Spleen (tissue), 11 donors: ENCODE data around the gene TEK. TPM values are rescaled to one million over a fixed set of nuclear protein-coding genes. Genes with fewer than 3 reads are reported as not detected.

ENCODE experiments used
- DNase-seq: peaks from one replicate; pipeline ENCODE4 v3.0.0-alpha.2; 2020
- H3K27ac ChIP-seq, 8 donors: fragments of 200-600 bp; sonication (generic) in 7 of 8; 1 replicate in 4 of 8; 2 replicates in 4 of 8; pipeline versions ENCODE4 v1.5.0 to v1.8.0; 2016 to 2021; ENCODE audit warnings: inconsistent platforms in 4 of 8, mild to moderate bottlenecking in 4 of 8, moderate library complexity in 1 of 8
- H3K27me3 ChIP-seq, 7 donors: fragments of 200-600 bp; sonication (generic) in 6 of 7; replicated peaks in 1 of 7; 1 replicate in 4 of 7; 2 replicates in 3 of 7; pipeline versions ENCODE4 v1.5.0 to v1.8.0; 2016 to 2021; ENCODE audit warnings: inconsistent platforms in 3 of 7, mild to moderate bottlenecking in 1 of 7
- H3K36me3 ChIP-seq, 6 donors: fragments of 200-600 bp; sonication (generic) in 5 of 6; 1 replicate in 4 of 6; 2 replicates in 2 of 6; pipeline versions ENCODE4 v1.5.0 to v1.8.0; 2016 to 2021; ENCODE audit warnings: inconsistent platforms in 2 of 6
- H3K4me1 ChIP-seq, 6 donors: fragments of 200-600 bp; sonication (generic) in 5 of 6; 1 replicate in 3 of 6; 2 replicates in 3 of 6; pipeline versions ENCODE4 v1.5.0 to v1.8.0; 2016 to 2021; ENCODE audit warnings: inconsistent platforms in 3 of 6
- H3K4me3 ChIP-seq, 8 donors: fragments of 200-600 bp; sonication (generic) in 7 of 8; 1 replicate in 4 of 8; 2 replicates in 4 of 8; pipeline versions ENCODE4 v1.5.0 to v1.8.0; 2016 to 2021; ENCODE audit warnings: inconsistent platforms in 4 of 8, mild to moderate bottlenecking in 4 of 8, moderate library complexity in 2 of 8
- H3K9me3 ChIP-seq, 8 donors: fragments of 200-600 bp; sonication (generic) in 7 of 8; 1 replicate in 4 of 8; 2 replicates in 4 of 8; pipeline versions ENCODE4 v1.5.0 to v1.8.0; 2016 to 2021; ENCODE audit warnings: inconsistent platforms in 4 of 8
- CTCF ChIP-seq, 11 experiments: fragments of 200-600 bp in 7 of 11; fragments of 450-650 bp in 4 of 11; sonication (generic) in 4 of 11; IDR thresholded peaks in 8 of 11; conservative IDR thresholded peaks in 3 of 11; 1 replicate in 7 of 11; 2 replicates in 4 of 11; pipeline versions ENCODE4 v1.4.0 to v1.8.0; 2016 to 2021; ENCODE audit warnings: antibody characterized with exemption in 11 of 11, inconsistent platforms in 4 of 11, mild to moderate bottlenecking in 1 of 11
- POLR2A ChIP-seq, 3 donors: fragments of 450-650 bp; IDR thresholded peaks; one replicate each; pipeline ENCODE4 v1.5.1; 2017; ENCODE audit warnings: antibody characterized with exemption in 3 of 3, mild to moderate bottlenecking in 1 of 3
- POLR2AphosphoS5 ChIP-seq, 3 donors: sonication (generic); formaldehyde crosslinking; IDR thresholded peaks; one replicate each; pipeline ENCODE4 v1.5.1; 2017; ENCODE audit warnings: antibody characterized with exemption in 3 of 3
- WGBS, 5 donors: extraction: QIAGEN DNeasy Blood & Tissue Kit in 3 of 5; methylation state at CpG; one replicate each; pipeline versions ENCODE4 v1.1.5 to v1.1.7; 2013 to 2018; 5-methylcytosine and 5-hydroxymethylcytosine counted together
- intact Hi-C: fragments of 100-400 bp; cut with DNase I; formaldehyde crosslinking; loops from one replicate; pipeline ENCODE4 v1.15.0; 2023; ENCODE audit warnings: low total_unique reads
- polyA plus RNA-seq, 3 donors: library from polyadenylated mRNA; stranded (reverse); fragments of 200-250 nt; gene quantifications; one replicate each; pipeline ENCODE4 v1.2.1, GENCODE V29; 2013
- total RNA-seq, 7 donors: library from RNA; depleted of rRNA in 3 of 7; stranded (reverse); fragments of >200 nt in 3 of 7; fragmentation: NEBNext Ultra II Directional in 4 of 7; extraction: Animal tissue kit (Norgen Biotek cat#: 25700) in 4 of 7; gene quantifications; one replicate each; pipeline versions ENCODE4 v1.1.0 to v1.2.1, GENCODE V29; 2016 to 2021
- donor health status: healthy with polysubstance abuse.
- donor health status: DM: no; HTN: no; CAD: no; lungs with moderate emphysema.
- donor health status: DM: no; HTN: no; CAD: no.
- donor health status: Bipolar disorder and iron deficiency.
- donor health status: healthy.
- donor health status: DM: no; HTN: no; CAD: no.
- donor health status: DM: yes; HTN: yes; CAD: no.

The TEK gene
- total and polyA plus RNA-seq, 10 donors: 2.6 to 58.7 (median 44.4) TPM

DNA sequence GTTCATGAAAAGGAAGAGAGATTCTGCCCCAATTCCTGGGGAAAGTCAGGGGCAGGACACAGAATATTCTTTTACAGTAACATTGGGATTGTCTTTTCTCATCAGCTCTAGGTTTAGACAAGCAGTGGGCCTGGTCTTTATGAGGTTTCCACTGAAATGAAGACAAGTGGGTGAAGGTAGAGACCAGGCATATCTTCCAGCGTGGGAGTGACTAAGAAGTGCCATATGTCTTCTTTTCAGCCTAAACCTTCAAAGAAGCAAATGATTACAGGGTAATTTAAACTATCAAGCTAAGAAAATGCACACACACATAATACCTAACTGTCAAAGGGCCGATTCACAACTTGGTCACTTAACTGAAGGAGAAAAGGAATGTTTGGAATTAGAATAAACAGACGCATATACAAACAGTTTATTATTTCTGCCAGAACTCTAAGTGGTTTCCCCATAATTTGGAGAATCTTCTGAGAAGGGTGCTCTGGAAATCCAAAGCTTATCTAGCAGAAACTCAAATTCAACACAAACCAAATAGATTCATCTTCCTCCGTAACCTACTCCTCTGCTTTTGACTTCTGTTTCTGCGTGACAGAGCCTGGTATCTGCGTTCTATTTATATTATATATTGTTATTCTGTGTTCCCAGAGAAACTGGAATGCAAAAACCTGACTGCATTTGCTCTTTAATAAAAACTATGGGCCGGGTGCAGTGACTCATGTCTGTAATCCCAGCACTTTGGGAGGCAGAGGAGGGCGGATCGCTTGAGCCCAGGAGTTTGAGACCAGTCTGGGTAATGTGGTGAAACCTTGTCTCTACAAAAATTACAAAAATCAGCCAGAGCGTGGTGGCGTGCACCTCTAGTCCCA is 22.0 kb upstream of the TEK start:
- Histone ChIP-seq H3K4me3 (no peak overlapping the region), H3K9me3 (no peaks in the 10 kb centered on the region), H3K27ac (no peak overlapping the region), H3K36me3 (no peaks in the 10 kb centered on the region), H3K4me1 (no peaks in the 10 kb centered on the region), H3K27me3 (no peaks in the 10 kb centered on the region)
- no peak for DNase-seq
- TF ChIP-seq POLR2AphosphoS5 (IDR thresholded peaks at IDR 0.05) (no peak), POLR2A (IDR thresholded peaks at IDR 0.05) (no peak), CTCF (IDR thresholded peaks at IDR 0.05 in 8 of 11, conservative IDR thresholded peaks at IDR 0.05 in 3 of 11) (no peak)
- WGBS, 5 donors: 83 to 89% (median 85%) methylated on average over 11 of the region's 11 CpGs
- intact Hi-C loops: no loop called here

- no peak overlapping the region for H3K27ac ChIP-seq
- H3K4me1 ChIP-seq: no peaks in the 10 kb centered on the region
- H3K9me3 ChIP-seq: no peaks in the 10 kb centered on the region
- H3K27me3 ChIP-seq: peaks cover 0 to 5% (median 0%) of the 10 kb centered on the region in 7 donors
- 57 to 70% (median 67%) methylated on average over 4 of the region's 4 CpGs for WGBS, 5 donors
- TF ChIP-seq POLR2AphosphoS5 (IDR thresholded peaks at IDR 0.05) (no peak), POLR2A (IDR thresholded peaks at IDR 0.05) (no peak), CTCF (IDR thresholded peaks at IDR 0.05 in 8 of 11, conservative IDR thresholded peaks at IDR 0.05 in 3 of 11) (no peak)
- no peak for DNase-seq
- intact Hi-C loops: no loop called here
- no peaks in the 10 kb centered on the region for H3K36me3 ChIP-seq
- no peak overlapping the region for H3K4me3 ChIP-seq
Observed at GRCh38 chr9:27088981-27089380, 20.0 kb upstream of the TEK start.

DNA sequence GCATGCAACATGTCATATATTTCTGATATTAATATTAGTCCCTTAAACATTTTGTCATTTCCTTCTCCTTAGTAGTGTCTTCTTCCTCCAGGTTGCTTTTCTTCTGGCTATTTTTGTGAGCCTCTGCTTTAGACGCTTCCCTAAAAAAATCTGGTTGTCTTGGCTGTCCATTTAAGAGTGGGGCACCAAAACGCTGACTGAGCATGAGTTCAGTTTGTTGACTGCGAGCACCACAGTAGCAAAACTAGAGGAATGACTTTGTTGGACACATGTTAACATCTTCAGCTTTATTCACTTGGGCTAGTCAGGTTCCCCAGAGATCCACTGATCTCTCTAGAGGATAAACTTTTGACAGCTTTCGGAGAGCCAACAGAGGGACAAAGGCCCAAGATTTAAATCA is 19.3 kb upstream of the TEK start:
- no peaks in the 10 kb centered on the region for H3K9me3 ChIP-seq
- no peak for DNase-seq
- H3K27me3 ChIP-seq: peaks cover 0 to 5% (median 0%) of the 10 kb centered on the region in 7 donors
- no peaks in the 10 kb centered on the region for H3K36me3 ChIP-seq
- no peaks in the 10 kb centered on the region for H3K4me1 ChIP-seq
- H3K4me3 ChIP-seq: no peak overlapping the region
- WGBS, 5 donors: 83 to 91% (median 84%) methylated on average over 4 of the region's 4 CpGs
- no peak overlapping the region for H3K27ac ChIP-seq
- no peak for TF ChIP-seq CTCF (IDR thresholded peaks at IDR 0.05 in 8 of 11, conservative IDR thresholded peaks at IDR 0.05 in 3 of 11)
- no peak for TF ChIP-seq POLR2A (IDR thresholded peaks at IDR 0.05)
- TF ChIP-seq POLR2AphosphoS5 (IDR thresholded peaks at IDR 0.05): no peak
- intact Hi-C loops: no loop called here

DNA sequence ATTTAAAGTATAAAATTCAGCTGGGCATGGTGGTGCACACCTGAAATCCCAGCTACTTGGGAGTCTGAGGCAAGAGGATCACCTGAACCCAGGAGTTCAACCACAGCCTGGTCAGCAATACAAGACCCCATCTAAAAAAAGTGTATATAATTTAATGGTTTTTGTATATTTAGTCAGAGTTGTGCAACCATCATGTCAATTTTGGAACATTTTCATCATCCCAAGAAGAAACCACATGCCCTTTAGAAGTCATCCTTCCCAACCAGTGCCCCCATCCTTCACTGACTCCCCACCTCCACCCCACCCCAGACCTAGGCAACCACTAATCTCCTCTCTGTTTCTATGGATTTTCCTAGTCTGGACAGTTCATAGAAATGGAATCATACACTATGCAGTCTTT is 18.8 kb upstream of the TEK start:
- Histone ChIP-seq H3K9me3 (no peaks in the 10 kb centered on the region), H3K4me3 (no peak overlapping the region), H3K4me1 (no peaks in the 10 kb centered on the region), H3K36me3 (no peaks in the 10 kb centered on the region), H3K27ac (no peak overlapping the region), H3K27me3 (peaks cover 0 to 5% (median 0%) of the 10 kb centered on the region in 7 donors)
- intact Hi-C loops: no loop called here
- no peak for DNase-seq
- no peak for TF ChIP-seq POLR2AphosphoS5 (IDR thresholded peaks at IDR 0.05)
- no peak for TF ChIP-seq POLR2A (IDR thresholded peaks at IDR 0.05)
- TF ChIP-seq CTCF (IDR thresholded peaks at IDR 0.05 in 8 of 11, conservative IDR thresholded peaks at IDR 0.05 in 3 of 11): no peak
